ENCODE results near the gene PURB. TPM values are rescaled to one million over a fixed set of nuclear protein-coding genes. Genes with fewer than 3 reads are reported as not detected.
"Not testable (repeated sequence)": the region's sequence is repeated elsewhere in the genome, so short reads cannot be mapped to it uniquely, and the experiment has no call there.

PURB gene
- 10 to 100 TPM in 1 of 2 donors, 1 to 10 TPM in 1; 10.0 to 12.9 TPM for total RNA-seq

GRCh38 chr7:44885394-44886317 is at the start of gene PURB:
TSS of gene PURB (minus strand) at chr7:44885530. CDS start at chr7:44885348, 182 bp downstream.
- DNase-seq (ENCODE audit: low spot score) = peak; percentile 95
- Histone ChIP-seq H3K27me3 (no peaks in the 10 kb centered on the region), H3K4me1 (peaks cover 0 to 49% of the 10 kb centered on the region in 2 donors), H3K9me3 (no peaks in the 10 kb centered on the region), H3K27ac (peak within 1 kb of the TSS; percentile 98), H3K36me3 (no peaks in the 10 kb centered on the region), H3K4me3 (peak within 1 kb of the TSS; percentile 96)
- TF ChIP-seq, protein P1, sequence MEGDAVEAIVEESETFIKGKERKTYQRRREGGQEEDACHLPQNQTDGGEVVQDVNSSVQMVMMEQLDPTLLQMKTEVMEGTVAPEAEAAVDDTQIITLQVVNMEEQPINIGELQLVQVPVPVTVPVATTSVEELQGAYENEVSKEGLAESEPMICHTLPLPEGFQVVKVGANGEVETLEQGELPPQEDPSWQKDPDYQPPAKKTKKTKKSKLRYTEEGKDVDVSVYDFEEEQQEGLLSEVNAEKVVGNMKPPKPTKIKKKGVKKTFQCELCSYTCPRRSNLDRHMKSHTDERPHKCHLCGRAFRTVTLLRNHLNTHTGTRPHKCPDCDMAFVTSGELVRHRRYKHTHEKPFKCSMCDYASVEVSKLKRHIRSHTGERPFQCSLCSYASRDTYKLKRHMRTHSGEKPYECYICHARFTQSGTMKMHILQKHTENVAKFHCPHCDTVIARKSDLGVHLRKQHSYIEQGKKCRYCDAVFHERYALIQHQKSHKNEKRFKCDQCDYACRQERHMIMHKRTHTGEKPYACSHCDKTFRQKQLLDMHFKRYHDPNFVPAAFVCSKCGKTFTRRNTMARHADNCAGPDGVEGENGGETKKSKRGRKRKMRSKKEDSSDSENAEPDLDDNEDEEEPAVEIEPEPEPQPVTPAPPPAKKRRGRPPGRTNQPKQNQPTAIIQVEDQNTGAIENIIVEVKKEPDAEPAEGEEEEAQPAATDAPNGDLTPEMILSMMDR (IDR thresholded peaks at IDR 0.05) = no peak

GRCh38 chr7:44935016-44935415 is 49.7 kb upstream of the PURB start:
- H3K9me3 ChIP-seq = peaks cover 0 to 5% of the 10 kb centered on the region in 2 donors
- no peaks in the 10 kb centered on the region for H3K27me3 ChIP-seq
- no peaks in the 10 kb centered on the region for H3K36me3 ChIP-seq
- TF ChIP-seq, protein P1 (IDR thresholded peaks at IDR 0.05) = no peak
- no peaks in the 10 kb centered on the region for H3K4me1 ChIP-seq
- H3K27ac ChIP-seq = no peak overlapping the region
- DNase-seq (ENCODE audit: low spot score) = no peak
- H3K4me3 ChIP-seq = no peak overlapping the region

GRCh38 chr7:44934510-44934909 is 49.2 kb upstream of the PURB start:
- H3K9me3 ChIP-seq; DNase-seq (ENCODE audit: low spot score); H3K4me3 ChIP-seq; H3K27ac ChIP-seq; H3K36me3 ChIP-seq; H3K27me3 ChIP-seq; H3K4me1 ChIP-seq: not testable (repeated sequence)

- Histone ChIP-seq H3K36me3 (no peaks in the 10 kb centered on the region), H3K27me3 (no peaks in the 10 kb centered on the region), H3K9me3 (peaks cover 0 to 7% of the 10 kb centered on the region in 2 donors), H3K27ac (no peak overlapping the region), H3K4me3 (no peak overlapping the region), H3K4me1 (no peaks in the 10 kb centered on the region)
- TF ChIP-seq, protein P1 (IDR thresholded peaks at IDR 0.05) = no peak
- DNase-seq (ENCODE audit: low spot score) = no peak
Measured at GRCh38 chr7:44930921-44931320, 45.6 kb upstream of the PURB start.

GRCh38 chr7:44922351-44922694 is 37.0 kb upstream of the PURB start:
- Histone ChIP-seq H3K4me1 (no peaks in the 10 kb centered on the region), H3K9me3 (no peaks in the 10 kb centered on the region), H3K4me3 (no peak overlapping the region), H3K27ac (no peak overlapping the region), H3K27me3 (no peaks in the 10 kb centered on the region), H3K36me3 (no peaks in the 10 kb centered on the region)
- DNase-seq (ENCODE audit: low spot score) = no peak
- TF ChIP-seq, protein P1 (IDR thresholded peaks at IDR 0.05) = no peak

DNA sequence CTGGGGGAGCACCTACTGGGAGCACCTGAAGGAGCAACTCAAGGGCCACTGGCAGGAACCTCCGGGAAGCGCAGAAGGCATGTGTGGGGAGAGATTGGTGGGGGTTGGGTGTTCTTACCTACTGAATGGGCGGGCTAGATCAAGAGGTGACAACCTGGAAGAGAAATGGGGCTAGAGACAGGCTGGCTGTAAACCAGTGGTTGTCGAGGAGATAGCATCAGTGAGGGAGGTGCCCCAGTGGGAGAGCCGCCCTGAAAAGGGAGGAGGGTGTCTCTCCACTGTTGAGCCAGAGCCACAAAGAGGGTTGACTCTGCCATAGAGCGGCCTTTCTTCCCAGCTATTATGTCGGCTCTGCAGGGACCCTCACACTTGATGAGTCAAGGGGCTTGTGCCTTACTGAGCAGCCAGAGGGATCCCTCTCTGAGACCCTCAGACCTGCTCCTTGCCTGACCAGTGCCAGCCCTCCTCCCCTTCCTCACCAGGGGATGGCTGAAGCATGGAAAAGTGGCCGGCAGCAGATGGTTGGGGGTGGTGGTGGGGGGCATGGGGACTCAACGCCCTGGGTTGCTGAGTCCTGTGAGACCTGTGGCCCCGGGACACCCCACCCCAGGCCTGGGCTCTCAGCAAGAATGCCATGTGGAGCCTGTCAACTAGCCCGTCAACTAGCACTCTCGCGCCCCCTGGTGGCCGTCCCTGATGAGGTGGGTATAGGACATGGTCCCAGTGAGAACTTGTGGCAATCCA is 36.4 kb upstream of the PURB start:
- Histone ChIP-seq H3K27me3 (no peaks in the 10 kb centered on the region), H3K4me3 (no peak overlapping the region), H3K27ac (no peak overlapping the region), H3K9me3 (no peaks in the 10 kb centered on the region), H3K36me3 (no peaks in the 10 kb centered on the region), H3K4me1 (no peaks in the 10 kb centered on the region)
- DNase-seq (ENCODE audit: low spot score) = peak; percentile 96
- TF ChIP-seq, protein P1 (IDR thresholded peaks at IDR 0.05) = peak; percentile 79 to 92

Data from right atrium auricular region (tissue), 2 donors.